GM12892 (cell line): ENCODE data around the gene GRIPAP1.

Source experiments
- DNase-seq: peaks from one replicate; pipeline ENCODE4 v3.0.0; 2011; ENCODE audit not compliant: insufficient read length
- FAIRE-seq: peaks from 2 replicates; lab custom pipeline; 2011; peaks lifted over from hg19 to GRCh38; lab: Jason Lieb, UNC
- POLR2A ChIP-seq: IDR thresholded peaks from 2 replicates; pipeline ENCODE4 v1.6.1; 2011; ENCODE audit warnings: low read depth, low read length, control low read depth
- POLR2AphosphoS5 ChIP-seq: IDR thresholded peaks from 2 replicates; pipeline ENCODE4 v1.6.1; 2011; ENCODE audit warnings: low read depth, low read length, control low read depth
- TAF1 ChIP-seq: IDR thresholded peaks from 2 replicates; pipeline ENCODE4 v1.6.1; 2011; ENCODE audit warnings: low read depth, mild to moderate bottlenecking, control low read depth, low read length, borderline replicate concordance

The GRIPAP1 gene

DNA sequence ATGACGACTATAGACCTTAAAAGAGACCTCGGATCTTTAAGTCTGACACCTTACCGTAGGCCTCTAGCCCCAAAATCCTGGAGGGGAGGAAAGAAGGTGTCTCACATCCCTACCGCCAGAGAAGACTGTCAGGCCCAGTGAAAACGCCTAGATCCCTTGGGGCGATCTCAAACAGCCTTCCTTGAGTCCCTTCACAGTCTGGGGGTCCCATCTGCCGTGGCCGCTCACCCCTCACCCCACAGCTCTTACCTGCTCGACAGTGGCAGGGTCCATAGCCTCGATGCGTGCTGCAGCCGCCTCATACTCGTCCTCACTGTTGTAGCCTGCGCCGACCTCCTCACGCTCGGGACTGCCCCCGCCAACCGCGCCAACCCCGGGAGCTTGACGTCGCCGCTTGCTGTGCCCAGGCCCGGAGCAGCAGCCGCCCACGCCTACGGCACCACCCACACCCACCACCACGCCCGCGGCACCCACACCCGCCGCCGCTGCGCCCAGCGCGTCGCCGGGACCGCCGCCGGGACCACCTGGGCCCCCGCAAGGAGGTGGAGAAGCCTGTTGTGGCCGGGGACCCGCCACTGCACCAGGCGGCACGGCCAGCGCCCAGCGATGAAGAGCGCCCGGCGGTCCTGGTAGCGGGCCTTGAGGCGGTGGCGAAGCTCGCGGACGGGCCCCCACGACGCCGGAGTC lies 45.2 kb downstream of the GRIPAP1 start:
- FAIRE-seq (peak; percentile 78), DNase-seq (no peak)
- TF ChIP-seq POLR2AphosphoS5, result 0 out of 2 replicates have a peak, but pooled peaks have one; percentile 9
- TF ChIP-seq TAF1, result no peak

DNA sequence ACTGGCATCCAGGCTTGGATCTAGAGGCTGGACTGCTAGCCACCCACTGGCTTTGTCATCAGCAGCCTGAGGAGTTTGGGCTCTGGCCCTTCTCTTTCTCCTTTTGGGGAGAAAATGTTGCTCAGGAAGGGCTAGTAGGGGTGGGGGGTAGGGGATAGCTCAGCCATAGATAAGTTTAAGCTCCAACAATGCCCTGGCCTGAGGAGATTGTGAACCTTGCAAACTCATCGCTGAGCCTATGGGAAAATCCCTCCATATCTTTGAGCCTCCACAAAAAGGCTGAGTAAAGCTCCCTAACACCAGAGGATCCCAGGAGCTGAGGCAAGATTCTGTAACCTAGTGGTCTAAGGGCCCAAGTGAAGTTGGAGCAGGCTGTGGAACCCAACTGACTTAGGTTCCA lies 53.5 kb downstream of the GRIPAP1 start:
- DNase-seq, result no peak
- TF ChIP-seq POLR2A (no peak), POLR2AphosphoS5 (no peak), TAF1 (no peak)
- FAIRE-seq, result no peak

- peak; percentile 74 for FAIRE-seq
- DNase-seq, result no peak
- TF ChIP-seq POLR2AphosphoS5, result no peak
- no peak for TF ChIP-seq TAF1
- TF ChIP-seq POLR2A, result no peak
Measured at GRCh38 chrX:48945517-48946348, 56.3 kb downstream of the GRIPAP1 start.

GRCh38 chrX:48942895-48943294 lies 59.2 kb downstream of the GRIPAP1 start:
- no peak for DNase-seq
- FAIRE-seq, result peak; percentile 81
- no peak for TF ChIP-seq TAF1
- TF ChIP-seq POLR2AphosphoS5, result no peak
- no peak for TF ChIP-seq POLR2A

- FAIRE-seq (no peak), DNase-seq (no peak)
- TF ChIP-seq TAF1 (no peak), POLR2AphosphoS5 (no peak), POLR2A (no peak)
Measured at GRCh38 chrX:48940404-48940955, 61.6 kb downstream of the GRIPAP1 start.

DNA sequence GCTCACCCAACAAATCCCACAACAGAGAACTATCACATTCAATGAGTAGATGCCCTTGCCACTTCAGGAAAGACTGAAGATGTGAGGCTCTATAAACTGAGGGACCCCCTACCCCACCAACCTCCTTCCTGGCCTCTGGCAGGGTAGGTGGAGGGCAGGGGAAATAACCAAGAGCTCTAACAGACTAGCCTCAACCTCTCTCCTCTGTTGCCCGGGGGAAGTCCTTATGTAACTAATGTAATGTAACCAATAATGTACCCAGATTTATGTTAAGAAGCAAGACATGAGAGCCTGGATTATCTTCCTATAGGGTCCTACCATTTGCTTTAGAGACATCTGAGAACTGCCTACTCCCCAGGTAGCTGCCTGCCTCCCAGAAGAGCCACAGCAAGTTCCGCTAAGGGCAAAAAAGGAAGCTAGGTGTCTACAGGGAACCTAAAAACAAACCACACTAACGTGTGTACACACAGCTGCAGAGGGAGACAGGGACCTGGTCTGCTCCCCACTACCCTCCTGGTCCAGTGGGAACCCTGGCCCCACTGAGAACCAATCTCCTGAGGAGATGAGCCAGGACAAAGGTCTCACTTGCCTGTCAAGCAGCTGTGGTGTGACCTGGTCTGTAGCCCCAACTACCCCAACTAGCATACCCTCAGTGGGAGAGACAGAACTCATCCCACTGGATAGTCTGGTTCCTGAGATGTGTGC lies 62.4 kb downstream of the GRIPAP1 start:
- TF ChIP-seq TAF1, result no peak
- TF ChIP-seq POLR2A, result no peak
- TF ChIP-seq POLR2AphosphoS5, result no peak
- FAIRE-seq, result peak; percentile 86
- DNase-seq, result no peak

DNA sequence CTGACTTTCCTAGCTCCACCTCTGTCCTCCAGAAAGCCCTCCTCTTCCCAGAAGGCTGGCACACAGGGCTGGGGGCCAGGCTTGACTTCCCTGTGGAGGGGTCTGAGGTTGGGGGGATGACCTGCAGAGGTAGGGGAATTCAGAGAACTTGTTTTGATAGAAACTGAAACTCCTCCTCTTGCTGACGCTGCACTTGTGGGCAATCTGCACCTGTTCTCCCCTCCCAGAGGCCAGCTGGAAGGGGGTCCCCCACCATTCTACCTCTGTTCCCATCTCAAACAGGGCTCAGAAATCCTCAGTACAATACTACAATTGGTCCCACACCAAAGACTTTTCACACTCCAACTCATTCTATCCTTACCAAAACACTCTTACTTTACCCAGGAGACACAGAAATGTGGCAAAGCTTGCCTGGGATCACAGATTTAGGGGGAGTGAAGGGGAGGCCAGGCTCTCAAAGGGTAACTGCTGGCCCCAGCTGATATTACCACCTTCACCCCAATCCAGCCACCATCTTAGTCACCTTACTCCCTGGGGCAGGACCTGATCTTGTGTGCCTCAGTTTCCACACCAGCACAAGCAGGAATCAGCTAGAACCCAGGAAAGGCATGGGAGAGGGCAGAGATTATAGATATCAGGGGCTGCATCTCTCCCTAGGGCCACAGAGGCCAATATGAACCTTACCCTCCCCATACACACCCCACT lies 63.2 kb downstream of the GRIPAP1 start:
- peak; percentile 92 for FAIRE-seq
- DNase-seq, result no peak
- TF ChIP-seq TAF1, result no peak
- TF ChIP-seq POLR2AphosphoS5, result peak; percentile 39; the same call in 1 of the 2 replicates

DNA sequence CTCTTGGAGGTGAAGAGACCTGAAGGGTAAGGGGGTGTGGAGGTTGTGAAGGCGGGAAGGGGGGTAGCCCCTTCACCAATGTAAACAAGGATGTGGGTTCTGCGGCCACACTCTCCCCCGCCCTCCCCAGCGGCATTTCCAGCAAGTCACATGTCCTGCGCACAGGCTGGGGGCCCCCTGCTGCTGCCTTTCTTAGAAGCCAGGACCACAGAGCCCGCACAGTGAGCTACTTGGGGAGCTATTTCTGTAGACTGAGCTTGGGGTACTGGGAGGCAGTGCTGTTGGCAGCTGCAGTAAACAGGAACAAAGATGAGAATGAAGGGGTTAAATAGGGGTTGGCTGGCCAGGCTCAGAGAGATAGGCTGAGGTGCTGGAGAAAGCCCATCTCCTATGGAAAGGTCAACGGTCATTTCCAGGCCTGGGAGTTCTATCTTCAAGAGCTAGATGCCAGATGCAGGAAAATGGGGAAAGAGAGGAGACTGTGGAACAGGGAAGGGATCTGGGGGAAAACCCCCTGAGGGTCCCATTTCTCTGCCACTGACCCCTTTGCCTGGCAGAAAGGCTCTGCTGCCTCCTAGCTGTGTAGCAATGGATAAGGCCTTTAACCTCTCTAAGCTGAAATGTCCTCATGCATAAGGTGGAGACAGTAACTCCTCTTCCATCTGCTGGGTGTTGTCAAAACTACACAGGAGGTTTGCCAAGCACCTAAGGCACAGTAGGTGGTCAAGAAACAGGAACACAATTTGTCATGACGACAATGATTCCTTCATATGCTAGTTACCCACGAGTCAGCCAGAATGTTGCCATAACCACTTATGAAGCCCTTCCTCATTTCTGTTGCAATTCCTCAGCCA lies 64.8 kb downstream of the GRIPAP1 start:
- no peak for TF ChIP-seq POLR2A
- peak; percentile 31; the same call in 1 of the 2 replicates for TF ChIP-seq POLR2AphosphoS5
- DNase-seq (peak; percentile 49), FAIRE-seq (peak; percentile 98)

DNA sequence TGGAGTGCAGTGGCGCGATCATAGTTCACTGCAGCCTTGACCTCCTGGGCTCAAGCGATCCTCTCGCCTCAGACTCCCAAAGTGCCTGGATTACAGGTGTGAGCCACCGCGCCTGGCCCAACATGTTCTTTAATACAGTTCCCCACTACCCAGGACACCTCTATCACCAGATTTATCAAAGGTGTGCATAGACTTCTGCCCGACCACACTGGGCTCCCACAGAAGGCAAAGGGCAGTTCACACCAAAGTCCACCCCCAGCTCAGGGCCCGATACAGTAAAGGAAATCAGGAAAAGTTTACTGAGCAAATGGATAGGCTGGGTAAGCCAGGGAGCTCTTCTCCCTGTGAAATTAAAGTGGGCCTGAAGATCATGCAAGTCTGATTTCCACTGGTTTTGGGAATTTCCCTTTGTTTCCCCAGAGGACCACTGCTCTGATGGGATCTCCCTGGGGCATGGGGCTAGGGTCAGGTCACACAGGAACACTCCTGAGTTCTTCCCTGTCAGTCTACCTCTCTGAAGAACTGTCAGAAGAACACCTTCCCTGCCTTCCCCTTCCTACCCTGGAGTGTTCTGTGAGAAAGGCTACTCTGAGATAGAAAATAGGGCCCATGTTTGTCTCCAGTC lies 65.5 kb downstream of the GRIPAP1 start:
- FAIRE-seq (no peak), DNase-seq (no peak)
- no peak for TF ChIP-seq TAF1
- no peak for TF ChIP-seq POLR2AphosphoS5
- no peak for TF ChIP-seq POLR2A

DNA sequence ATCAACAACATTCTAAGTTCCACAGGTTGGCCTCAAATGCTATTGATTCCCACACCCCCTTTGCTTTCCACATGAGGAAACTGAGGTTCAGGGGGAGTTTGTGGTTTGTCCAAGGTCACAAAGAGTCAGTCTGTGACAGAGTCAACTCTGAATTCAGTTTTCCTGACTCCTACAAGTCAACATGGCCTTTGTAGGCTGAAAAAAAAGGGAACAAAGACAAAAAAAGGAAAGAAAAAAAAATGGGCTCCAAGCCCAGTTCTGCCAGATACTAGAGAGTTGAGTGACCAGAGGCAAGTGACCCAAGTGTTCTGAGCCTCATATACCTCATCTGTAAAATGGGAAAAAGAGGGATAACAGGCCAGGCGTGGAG lies 66.8 kb downstream of the GRIPAP1 start:
- DNase-seq (no peak), FAIRE-seq (no peak)
- TF ChIP-seq TAF1 (no peak), POLR2AphosphoS5 (no peak), POLR2A (no peak)
